Heart left ventricle (tissue), 13 donors: ENCODE results near the gene SLC35F1.

Source experiments
- CTCF ChIP-seq, 12 donors: fragments of 200-600 bp; sonication (generic) in 4 of 12; IDR thresholded peaks; one replicate each; pipeline versions ENCODE4 v1.5.0 to v1.8.0; 2018 to 2022; ENCODE audit warnings: antibody characterized with exemption in 12 of 12, mild to moderate bottlenecking in 5 of 12
- POLR2A ChIP-seq, 2 donors: fragments of 450-650 bp; IDR thresholded peaks; one replicate each; pipeline ENCODE4 v1.6.1; 2017; ENCODE audit warnings: antibody characterized with exemption in 2 of 2, mild to moderate bottlenecking in 2 of 2, moderate library complexity in 2 of 2
- donor health status: ischemic (EF 13 %, LVEDD 7.1; RV severe dilation, severe dysfunction).
- donor health status: DM: no; HTN: yes; CAD: no.
- donor health status: DM: no; HTN: no; CAD: no.
- donor health status: ischemic (EF 25% LVEDD 6.9; RV normal size, moderate dysfunction).
- donor health status: ischemic (EF 25% LVEDD 5.7; RV mildly dilated, moderate dysfunction).
- donor health status: ischemic (EF 35%, LVEDD 5.7; RV mildly dilated, moderate dysfunction).
- donor health status: nonischemic (EF 11% LVEDD 7.7; RV severe dilation, severe dysfunction).
- donor health status: DM: yes; HTN: yes; CAD: no.
- donor health status: PGD.
- donor health status: ischemic (EF 29% LVEDD 5.4; RV normal size, mild dysfunction).
- donor health status: nonischemic (EF 23%, LVEDD 6.1; RV moderate dilation, normal function).

- TF ChIP-seq POLR2A (IDR thresholded peaks at IDR 0.05) (no peak), CTCF (IDR thresholded peaks at IDR 0.05) (no peak)
Observed at GRCh38 chr6:118252474-118252873, 345.4 kb downstream of the SLC35F1 start.
